GM15510 (cell line): ENCODE data around the gene PHOX2B.

ENCODE experiments used
- POLR2A ChIP-seq: IDR thresholded peaks from 3 replicates; pipeline ENCODE4 v1.6.1; 2011; ENCODE audit warnings: borderline replicate concordance; ENCODE audit not compliant: insufficient read length; ENCODE audit errors: extremely low read depth

PHOX2B gene

DNA sequence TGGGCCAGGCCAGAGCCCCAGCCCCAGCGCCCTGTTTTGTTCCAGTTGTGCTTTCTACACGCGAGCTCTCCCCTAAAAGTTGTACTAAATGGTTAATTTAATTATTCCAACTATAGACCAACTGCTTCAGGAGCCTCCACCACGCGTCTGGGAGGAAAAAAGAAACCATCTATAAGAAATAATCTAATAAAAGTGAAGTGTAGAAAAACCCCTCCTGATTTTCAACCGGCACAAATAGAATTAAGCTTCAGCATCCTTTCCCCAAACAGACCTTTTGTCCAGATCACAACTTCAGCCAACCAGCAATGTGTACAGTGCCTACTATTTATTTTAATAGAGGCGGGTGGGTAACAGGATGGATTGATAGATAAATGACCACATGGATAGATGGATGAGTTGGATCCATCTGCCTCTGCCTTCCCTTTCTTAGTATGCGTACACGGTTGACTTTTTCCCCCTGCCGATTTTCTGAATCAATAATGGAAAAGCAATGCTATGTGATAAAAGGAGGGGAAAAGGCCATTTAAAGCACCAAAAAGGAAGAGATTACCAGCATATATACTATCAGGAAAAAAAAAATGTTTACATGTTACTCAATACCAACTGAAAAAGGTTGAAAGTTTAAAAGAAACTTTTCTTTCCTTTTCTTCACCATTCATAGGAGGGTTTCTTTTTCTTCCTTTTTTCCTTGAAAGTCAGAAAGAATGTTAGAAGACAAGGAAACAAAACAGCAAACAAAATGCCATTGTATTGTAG lies 3.7 kb upstream of the PHOX2B start:
- TF ChIP-seq POLR2A: no peak

DNA sequence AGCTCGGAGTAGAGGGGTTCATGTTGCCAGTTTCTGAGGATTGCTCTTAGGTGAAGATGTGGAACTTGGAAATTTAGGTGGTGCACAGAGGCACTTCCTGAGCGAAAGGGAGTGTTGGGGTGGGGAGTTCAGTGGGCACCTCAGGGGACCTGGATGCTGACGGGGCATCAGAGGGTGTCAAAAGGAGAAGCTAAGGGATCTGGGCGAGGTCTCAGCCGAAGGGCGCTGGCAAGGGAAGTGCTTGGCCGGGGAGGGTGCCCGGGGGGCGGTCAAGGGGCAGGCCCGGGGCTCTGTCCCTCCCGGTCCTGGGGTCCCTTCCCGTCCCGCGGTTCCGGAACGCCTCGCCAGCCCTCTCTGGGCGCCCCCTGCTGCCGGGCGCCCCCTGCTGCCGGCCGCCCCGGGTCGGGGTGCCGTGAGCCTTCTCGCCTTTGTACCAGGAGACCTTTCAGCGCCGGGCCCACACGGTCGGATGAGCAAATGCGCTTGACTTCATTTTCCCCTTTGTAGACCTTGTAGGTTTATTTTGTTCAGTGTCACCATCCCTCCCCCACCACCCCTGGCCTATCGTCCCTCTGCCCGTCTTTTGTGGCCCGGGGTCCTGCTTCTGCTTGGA lies 3.0 kb upstream of the PHOX2B start:
- no peak for TF ChIP-seq POLR2A

DNA sequence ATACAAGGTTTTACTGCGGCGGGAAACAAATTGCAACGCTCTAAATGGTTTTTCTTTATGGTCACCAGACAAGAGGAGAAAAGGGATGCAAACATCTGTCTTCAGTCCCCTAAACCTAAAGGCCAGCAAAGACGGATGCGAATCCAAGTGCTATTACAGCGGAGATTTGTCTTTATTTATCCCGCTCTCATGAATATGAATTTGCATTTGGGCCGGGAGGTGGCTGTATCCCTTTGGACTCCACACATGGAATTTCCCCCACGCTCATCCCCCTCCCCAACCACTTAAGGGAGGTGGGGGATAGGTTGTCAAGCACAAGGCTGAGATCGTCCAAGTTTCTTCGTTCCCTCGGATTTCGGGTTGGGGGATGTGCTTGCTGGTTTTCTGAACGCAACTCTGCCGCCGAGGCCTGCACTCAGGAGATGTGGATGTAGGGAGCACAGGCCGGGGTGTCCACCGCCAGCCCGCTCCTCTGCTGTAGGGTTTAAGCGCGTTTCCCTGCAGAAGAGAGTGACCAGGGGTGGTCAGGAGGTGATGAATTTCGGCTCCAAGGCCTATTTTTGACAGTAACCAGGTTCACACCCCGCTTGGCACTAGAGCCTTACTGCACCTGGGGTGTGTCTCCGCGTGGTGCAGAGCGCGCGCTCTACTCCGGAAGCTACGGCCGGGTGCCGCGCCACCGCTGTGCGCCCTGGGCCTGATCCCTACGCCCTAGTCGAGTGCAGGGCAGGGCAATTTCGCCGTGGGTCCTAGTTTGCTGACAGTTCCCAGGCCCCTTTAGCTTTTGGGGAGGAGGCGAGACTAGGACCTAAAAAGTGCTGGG lies 2.3 kb upstream of the PHOX2B start:
- TF ChIP-seq POLR2A: no peak

DNA sequence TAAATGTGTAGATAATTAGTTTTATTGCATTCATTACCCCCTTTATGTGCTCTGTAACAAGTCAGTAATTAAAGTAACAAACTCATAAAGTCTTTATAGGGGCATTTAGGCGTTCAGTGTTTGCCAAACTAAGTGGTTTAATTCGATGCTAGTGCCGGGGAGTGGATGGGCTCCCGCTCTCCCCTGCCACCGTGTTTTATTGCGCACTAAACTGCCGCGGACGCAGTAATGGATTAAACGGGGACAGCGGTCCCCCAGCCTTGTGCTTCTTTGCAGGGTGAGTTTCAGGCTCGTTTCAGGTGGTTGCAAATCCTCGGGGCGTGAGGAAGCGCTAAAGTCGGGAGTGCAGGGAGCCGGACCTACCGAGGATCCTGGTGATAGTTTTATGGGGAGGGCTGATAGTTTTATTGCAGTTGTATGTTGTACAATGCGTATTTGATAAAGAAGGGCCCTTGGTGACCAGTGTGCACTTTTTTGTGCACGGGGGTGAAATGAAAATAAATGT lies 1.6 kb upstream of the PHOX2B start:
- no peak for TF ChIP-seq POLR2A

DNA sequence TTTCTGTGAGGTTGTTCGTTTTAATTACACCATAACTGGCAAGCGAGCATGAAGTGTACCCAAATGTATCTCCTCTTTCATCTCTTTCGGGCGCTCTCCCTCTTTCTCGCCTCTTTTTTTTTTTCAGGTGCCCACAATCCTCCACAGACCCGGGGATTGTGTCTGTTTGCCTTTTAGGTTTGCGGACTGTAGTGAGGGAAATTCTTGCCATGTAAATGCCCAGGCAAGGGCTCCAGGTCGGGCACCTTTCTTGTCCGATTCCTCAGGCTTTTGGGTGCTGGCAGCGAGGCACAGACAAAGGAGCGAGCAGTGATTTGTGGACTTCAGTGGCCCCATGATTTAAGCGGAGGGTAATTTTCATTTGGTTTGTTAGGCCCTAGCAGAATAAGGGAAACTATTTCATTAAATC lies 1.1 kb upstream of the PHOX2B start:
- TF ChIP-seq POLR2A: no peak

DNA sequence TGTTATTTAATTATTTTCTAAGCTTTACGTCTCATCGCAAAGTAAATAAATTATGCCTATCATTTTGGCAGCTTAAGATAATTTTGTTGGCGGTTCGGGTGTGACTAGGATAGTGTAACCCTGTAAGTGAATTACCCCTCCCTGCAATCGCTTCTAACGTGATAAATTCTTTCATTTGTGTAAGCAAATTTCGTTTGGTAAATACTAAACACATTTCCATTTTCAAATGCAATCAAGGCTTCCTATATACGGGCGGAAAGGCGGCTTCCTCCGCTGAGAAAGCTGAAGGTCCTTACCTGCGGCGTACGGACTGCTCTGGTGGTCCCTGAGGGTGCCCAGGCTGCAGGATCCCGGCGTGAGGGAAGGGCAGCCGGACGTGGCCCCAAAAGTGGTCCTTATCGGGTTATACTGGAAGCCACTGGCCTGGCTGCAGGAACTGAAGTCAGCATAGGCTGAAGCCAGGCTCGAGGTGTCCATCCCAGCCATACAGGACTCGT lies 403 bp downstream of the PHOX2B start:
- no peak for TF ChIP-seq POLR2A

DNA sequence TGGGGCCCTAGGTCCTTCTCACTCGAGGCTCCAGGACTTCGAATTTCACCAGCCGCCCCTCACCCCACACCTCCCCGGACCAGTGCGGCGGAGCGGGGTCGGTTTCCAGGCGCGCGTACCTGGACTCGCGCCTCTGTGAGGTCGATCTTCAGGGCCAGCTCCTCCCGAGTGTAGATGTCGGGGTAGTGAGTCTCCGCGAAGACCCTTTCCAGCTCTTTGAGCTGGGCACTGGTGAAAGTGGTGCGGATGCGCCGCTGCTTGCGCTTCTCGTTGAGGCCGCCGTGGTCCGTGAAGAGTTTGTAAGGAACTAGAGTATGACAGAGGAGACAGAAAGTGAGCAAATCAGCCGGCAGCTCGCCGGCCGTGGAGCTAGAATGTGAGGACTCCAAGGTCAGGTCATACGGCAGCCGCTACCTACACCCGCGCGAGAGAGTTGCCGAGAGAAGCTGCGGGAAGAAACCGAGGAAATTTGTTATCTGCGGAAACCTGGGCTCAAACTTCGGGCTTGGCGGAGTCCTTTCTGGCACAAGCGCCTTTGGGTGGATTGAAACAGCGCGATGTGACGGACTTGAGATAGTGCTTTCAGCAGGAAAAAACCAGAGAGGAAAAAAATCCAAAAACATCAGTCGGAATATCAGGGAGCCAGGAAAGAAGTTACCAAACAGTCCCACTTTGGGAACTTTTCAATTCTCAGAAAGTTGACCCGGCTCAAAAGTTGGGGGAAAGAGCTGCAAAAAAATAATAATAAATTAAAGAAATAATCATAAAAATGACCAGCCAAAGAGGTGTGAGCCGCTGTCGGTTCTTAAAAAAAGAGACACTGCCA lies 1.1 kb downstream of the PHOX2B start:
- no peak for TF ChIP-seq POLR2A

DNA sequence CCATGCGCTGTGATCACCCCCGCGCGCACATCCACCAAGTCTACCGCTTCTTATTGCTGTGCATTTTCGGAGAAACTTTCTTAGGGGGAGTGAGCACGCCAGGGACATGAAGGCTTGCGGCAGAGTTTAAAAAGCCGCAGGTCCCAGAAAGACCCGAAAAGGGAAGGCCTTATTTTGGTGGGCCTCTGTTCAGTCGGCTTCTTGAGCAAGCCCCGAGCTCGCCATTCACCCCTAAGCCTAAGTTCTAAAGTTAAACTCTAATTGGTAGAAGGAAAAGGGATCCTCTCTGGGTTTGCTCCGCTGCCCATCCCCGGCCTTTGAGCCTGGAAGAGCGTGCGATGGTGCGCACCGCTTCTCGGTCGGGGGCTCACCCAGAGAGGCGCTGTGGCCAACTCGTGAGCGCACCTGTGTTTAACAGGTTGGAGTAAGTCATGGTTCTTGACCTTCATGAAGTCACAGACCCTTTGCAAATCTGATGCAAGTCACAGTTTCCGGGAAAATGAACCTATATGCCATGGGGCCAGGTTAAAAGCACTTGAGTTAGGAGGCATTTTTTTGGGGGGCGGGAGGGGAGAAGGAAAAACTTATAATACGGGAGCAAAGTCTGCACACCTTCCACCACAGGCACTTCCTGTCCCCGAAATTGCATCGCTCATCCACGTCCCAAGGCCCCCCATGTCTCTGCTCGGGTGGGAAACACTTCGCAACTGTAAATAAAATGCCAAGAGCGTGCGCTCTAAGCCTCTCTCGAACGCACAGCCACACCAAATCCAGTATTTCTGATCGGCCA lies 1.9 kb downstream of the PHOX2B start:
- TF ChIP-seq POLR2A: no peak

DNA sequence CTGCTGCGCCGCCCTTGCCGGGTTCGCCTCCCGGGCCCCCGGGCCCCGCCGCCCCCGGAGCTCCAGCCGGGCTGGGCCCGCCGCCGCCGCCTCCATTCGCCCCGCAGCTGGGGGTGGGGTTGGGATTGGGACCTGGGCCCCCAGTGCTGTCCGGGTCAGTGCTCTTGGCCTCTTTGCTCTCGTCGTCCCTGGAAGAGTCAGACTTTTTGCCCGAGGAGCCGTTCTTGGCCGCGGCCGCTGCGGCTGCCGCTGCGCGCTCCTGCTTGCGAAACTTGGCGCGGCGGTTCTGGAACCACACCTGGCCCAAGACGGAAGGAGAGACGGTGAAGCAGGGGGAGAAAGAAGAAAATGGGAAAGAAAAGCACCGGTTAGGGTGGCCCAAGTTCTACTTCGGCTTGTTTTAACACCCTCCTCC lies 2.5 kb downstream of the PHOX2B start:
- TF ChIP-seq POLR2A: no peak

DNA sequence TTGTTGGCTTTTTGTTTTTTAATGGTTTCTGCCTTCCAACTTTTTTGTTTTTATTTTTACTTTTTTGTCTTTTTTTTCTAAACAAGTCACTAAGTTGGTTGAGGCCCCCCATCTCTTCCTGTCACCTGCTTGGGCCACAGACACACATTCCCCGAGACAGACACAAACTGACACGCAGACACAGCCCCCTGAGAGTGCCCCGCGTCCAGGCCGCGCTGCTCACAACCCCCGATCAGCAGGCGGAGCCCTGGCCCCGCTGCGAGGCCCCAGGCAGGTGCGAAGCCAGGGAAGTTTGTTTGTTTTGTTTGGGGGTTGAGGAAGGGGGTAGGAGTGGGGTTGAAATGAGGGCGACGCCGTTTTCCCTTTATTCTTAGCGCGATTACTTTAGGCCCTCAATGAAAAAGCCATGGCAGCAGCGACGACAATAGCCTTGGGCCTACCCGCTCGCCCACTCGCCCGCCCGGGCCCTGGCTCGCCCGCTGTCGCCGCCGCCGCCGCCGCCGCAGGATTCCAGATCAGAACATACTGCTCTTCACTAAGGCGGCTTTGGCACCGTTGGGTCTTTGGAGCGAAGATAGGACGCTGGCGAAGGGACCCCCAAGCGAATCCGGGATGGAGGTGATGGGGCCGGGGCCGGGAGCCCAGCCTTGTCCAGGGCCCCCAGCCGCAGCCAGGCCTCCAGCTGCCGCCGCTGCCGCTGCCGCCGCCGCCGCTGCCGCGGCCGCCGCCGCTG lies 3.1 kb downstream of the PHOX2B start:
- TF ChIP-seq POLR2A: no peak

DNA sequence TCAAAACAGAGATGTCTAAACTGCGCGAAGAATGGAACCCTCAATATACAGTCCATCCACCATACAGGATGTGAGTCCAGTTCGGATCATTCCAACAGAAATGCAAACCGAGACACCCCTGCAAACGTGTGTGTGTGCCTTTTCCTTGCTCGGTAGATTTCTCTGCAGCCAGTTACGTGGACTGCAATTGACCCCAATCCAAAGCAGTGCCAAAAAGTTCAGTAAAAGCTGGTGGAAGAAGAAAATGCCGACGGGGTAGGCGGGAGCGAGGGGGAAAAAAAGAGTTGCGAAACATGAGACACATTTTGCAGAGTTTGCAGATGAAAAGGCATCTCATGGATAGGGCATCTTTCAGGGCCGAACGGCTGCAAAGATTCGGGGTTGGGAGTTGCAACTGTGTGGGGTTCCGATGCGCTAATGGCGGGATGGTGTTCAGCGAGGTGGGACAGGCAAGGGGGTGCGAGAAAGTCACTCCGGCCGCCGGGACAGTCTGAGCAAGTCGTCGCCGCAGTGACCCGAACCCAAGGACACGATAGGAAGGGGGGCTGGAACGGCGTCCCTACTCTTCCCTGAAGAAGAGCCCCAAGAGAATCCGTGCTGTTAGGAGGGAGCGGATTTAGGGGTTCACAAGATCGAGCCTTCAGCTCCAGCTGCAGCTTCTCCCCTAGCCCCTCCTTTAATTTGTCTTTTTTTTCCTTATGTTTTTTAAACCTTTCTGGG lies 3.8 kb downstream of the PHOX2B start:
- TF ChIP-seq POLR2A: no peak

DNA sequence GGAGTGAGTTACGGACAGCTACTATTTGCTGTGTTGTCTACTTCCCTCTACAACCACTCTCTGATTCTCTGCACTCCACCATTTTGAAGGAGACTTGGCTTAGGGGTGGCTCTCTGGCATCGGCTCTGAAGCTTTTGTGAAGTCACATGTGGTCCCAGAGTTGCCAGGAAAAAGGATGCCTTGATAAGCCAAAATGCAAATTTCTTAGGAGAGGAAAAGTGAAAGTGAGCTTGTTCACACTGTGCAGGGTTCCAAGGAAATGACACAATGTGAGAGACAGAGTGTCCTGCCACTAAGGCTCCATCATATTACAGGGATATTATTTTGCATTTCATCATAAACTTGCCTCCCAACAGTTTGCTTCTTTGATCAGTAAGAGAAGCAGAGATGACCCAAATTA lies 7.2 kb downstream of the PHOX2B start:
- TF ChIP-seq POLR2A: no peak
